CD4-positive, alpha-beta T cell treated with Interleukin-6 at 100 ng/mL for 8 hours (primary cell): Measurements from ENCODE around the gene FMR1.
A peak's percentile ranks its signal among the peaks of the same experiment; 100 is the strongest.

Experiments used
- DNase-seq: peaks from one replicate; pipeline ENCODE4 v3.0.0-alpha.2; 2020; ENCODE audit warnings: mixed read lengths, low spot score

The FMR1 gene

DNA sequence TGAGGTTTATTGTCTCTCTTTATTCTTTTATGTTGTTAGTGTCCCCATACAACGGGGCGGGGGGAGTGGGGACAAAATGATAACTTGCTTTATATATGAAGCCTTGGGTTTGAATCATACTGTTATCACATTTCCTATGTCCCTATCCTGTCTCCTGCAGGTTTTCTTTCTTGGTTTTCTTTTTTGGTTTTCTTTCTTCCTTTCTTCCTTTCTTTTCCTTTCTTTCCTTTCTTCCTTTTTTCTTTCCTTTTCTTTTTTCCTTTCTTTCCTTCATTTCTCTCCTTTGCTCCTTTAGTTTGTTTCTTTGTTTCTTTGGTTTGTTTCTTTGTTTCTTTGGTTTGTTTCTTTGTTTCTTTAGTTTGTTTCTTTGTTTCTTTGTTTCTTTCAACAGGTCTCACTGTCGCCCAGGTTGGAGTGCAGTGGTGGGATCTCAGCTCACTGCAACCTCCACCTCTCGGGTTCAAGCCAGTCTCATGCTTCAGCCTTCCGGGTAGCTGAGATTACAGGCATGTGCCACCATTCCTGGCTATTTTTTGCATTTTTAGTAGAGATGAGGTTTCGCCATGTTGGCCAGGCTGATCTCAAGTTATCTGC, 4.8 kb downstream of the FMR1 start:
- DNase-seq = no peak

DNA sequence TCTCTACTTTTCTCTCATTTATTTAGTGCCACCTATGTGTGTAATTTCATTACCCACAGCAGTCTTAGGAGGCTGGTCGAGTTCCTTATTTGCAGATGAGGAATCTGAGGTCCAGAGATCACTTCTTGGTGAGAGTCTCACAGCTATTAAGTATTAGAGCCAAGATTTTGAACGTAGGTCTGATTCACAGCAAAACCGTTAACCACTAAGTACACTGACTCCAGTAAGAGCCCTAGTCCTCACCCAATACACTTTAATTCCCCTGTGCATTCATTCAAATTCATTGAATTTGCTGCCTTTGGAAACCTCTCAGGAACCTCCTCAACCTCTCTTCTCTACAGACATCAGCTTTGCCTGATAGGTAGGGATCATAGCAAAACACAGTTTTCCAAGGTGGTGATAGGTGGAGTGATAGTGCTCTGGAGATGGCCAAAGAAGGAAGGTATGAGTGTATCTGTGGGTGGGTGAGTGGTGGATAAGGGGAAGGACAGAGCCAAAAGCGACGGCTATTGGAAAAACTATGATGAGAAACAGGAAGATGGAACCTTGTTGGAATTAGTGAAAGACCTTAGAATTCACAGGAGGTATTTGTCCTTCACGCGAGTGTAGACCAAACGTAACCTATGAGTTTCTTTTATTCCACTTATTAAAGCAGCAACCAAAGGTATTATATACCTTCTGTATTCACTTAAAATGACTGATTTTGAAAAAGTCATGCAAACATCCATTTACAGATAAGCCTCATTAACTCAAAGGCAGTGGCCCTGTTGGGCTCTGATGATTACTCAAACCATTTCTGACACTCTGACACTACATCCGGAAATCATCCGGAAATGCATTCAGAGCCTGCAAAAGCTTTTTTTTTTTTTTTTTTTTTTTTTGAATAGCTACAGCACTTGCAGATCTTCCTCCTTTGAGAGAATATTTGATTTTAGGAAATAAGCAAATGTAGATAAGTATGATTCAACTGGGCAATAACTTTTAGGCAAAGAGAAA, 6.3 kb downstream of the FMR1 start:
- peak; percentile 41 for DNase-seq

DNA sequence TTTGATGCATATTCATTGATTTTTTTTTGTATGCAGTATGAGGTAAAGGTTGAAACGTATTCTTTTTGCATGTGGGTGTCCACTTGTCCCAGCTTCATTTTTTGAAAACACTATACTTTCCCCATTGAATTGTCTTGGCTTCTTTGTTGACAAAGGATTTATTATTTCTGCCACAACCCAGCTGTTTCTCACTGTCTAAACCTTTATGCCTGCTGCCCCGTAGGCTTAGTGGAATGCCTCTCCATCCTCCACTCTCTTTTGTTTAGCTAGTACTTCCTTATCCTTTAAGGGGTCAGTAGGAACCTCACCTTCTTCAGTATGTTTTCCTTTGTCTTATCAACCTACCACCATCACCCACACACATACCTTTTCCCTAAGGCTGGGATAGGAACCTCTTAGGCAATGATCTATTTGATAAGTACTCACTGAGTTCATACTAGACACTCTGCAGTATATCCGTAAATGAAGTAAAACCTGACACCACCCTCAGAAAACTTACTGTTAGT, 8.5 kb downstream of the FMR1 start:
- no peak for DNase-seq

DNA sequence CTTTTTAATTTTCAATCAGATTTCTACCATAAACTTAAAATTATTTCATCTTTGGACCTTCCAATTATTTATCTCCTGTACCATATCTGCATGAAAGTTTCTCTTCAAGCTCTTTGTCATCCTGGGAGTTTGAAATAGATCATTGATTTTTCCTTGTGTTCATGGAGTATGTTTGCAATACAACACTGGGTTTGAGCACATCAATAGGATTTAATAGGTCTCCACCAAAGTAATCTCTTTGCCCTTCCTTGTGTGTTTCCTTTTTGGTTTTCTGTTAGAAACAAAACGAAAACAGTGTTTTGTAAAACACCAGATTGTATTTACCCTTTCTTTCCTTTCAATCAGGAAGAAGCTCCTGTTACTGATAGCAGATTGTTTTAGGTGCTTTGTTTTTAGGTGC, 11.9 kb downstream of the FMR1 start:
- DNase-seq = no peak

DNA sequence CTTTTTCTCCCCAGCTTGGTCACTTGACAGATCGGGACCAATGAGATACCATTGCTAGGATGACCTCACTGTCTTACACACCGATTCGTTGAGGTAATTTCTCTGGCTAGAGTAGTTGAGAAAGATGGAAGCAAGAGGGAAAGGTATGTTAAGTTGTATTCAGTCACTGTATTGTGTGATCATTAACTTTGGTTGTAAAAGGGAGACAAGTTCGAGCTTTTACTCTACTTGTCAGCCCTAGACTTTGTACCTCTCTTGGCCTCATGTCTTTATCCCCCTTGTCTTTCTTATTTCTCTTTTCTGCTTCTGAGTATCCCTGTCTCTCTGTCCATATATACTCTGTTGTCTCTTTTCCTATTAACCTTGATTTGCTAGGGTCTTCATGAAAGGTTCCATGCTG, 15.5 kb downstream of the FMR1 start:
- DNase-seq = no peak

DNA sequence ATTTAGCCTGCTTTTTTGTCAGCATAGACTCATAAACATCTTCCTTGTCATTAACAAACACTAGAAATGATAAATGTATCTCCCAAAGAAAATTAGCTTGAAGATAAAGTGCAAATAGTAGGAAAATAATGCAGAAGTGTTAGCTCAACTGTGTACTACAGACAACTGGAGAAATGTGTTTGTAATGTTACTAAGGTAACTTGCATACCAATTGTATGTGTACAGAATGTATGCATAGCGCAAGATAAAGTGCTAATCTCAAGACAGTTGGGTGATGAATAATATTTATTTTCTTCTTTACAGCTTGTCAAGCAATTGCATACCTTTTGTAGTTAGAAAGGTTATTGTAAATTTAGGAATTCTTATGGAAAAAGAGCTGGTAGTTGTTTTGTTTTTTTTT, 22.1 kb downstream of the FMR1 start:
- DNase-seq = no peak

DNA sequence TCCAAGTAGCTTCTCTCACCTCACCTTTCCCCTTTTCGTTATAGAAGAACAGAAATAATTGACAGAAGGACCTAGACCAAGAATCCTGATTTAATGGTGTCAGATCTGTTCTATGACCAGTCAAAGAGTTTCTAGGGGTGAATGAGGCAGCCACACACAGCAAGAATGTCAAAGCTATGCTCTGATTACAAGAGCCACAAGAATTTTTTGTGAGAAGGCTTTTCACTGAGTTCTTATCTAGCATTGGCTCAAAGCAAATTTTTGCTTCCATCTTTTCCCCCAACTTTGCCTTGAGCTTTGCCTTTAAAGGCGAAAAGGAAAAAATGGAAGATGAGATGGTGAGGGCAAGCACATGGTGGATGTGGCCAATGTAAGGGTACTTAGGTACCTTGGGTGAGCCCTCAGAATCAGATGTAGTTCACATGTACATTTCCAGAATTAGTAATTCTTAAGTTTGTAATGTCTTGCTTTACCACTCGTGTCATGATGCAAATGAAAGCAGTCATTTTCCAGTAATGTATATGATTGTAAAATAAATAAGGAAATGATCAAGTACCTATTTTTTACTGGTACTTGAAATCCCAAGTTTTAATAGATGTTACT, 23.5 kb downstream of the FMR1 start:
- DNase-seq = no peak

DNA sequence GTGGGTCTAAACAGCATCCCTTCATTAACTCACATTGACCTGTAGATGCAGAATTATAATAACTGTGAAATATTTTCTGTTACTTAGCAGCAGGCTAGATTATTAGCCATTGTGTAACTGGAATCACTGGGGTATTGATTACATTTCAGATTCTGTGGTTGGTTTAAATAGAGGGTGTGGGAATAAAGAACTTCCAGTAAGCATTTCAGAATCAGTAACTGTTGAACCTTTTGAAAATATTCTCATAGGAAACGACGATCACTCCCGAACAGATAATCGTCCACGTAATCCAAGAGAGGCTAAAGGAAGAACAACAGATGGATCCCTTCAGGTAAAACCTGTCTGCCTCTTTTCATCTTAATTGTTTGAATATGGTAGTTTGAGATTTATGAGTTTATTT, 33.6 kb downstream of the FMR1 start:
- no peak for DNase-seq

DNA sequence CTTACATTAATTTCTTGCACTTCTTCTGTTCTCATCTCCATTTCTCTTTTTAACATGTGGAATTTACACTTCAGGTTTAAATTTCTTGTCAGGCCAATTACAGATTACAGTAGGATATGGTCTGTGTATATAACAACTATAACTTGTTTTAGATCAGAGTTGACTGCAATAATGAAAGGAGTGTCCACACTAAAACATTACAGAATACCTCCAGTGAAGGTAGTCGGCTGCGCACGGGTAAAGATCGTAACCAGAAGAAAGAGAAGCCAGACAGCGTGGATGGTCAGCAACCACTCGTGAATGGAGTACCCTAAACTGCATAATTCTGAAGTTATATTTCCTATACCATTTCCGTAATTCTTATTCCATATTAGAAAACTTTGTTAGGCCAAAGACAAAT, 36.8 kb downstream of the FMR1 start:
- no peak for DNase-seq

DNA sequence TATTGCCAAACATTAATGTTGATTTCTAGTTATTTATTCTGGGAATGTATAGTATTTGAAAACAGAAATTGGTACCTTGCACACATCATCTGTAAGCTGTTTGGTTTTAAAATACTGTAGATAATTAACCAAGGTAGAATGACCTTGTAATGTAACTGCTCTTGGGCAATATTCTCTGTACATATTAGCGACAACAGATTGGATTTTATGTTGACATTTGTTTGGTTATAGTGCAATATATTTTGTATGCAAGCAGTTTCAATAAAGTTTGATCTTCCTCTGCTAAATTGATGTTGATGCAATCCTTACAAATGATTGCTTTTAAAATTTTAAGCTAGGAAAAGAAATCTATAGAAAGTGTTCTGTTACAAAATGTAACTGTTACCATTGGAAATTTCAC, 38.6 kb downstream of the FMR1 start:
- DNase-seq = no peak

DNA sequence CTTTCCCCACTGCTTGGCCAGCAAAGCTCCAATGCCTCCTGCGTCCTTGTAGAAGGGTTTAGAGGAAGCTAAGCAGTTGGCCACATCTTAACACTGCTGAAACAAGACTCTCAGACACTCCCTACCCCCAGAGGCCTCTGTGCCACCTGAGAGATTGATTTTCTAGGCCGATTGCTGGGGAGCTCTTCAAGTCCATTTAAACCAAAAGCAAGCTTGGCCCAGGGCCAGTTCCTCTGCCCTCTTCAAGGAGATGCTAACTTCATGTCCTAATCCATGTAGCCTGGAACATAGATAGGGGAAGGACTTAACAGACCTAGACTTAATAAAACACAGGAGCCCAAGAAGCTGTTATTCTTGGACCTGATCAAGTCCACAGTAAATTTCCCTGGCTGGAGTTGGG, 42.3 kb downstream of the FMR1 start:
- DNase-seq = no peak

DNA sequence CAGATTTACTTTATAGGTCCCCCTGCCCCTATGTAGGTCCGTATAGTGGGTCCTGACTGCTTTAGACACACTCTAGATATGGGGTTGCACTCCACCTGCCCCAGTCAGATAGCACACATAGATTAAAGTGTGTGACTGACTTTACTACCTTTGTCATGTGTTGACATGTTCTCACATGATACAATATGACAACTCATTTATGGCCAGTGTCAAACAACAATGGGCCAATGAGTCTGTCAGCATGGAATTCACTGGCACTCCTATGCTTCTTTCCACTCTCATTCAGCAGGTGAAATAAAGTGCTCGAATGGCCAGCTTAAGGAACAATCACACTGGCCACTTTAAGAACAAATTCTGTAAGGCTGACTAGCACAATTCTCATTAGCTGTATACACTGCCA, 45.6 kb downstream of the FMR1 start:
- DNase-seq = no peak

DNA sequence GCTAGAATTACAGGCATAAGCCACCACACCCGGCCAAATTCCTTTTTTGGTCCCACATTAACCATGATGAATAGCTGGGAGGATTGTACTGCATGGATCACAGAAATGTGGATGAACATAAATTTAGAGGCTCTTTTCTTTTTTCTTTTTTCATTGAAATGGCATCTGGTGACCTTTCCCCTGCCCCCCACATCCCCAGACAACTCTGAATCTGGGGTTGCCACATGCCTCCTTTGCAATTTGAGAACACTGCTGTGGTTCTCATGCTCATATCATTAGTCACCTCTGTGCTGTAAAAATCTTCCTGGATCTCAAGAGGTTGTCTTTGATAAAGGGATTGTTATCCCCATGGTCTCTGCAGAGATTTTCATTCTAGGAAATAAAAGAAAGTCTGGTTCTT, 46.6 kb downstream of the FMR1 start:
- no peak for DNase-seq

DNA sequence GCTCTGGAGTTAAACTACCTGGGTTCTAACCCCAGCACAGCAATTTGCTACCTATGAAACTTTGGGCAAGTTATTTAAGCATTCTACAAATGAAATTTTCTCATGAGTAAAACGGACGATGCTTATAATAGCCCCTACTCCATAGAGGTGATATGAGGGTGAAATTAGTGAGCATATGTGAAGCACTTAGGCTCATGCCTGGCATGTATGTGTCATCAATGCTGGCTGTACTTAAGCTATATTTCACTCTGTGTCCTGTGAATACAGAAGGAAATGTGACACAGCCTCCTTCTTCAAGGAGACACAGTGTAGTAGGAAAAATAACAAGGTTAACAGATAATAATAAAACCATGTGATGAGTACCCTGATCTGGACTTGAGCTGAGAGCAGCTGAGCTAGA, 49.0 kb downstream of the FMR1 start:
- no peak for DNase-seq

DNA sequence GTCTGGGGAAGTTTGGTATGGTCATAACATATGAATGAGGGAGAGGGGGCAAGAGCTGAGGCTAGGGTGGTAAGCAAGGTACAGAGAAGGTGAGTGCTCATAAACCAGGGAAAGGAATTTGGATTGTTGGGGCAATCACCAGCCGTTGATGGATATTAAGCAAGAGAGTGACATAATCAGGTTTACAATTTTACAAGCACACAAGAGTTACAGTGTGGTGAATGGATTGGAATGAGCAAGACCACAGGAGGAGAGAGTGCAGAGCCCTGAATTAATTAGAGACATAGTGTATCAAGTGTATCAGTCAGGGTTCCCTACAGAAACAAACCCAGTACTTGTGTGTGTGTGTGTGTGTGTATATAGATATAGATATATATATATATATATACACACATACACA, 50.8 kb downstream of the FMR1 start:
- no peak for DNase-seq

DNA sequence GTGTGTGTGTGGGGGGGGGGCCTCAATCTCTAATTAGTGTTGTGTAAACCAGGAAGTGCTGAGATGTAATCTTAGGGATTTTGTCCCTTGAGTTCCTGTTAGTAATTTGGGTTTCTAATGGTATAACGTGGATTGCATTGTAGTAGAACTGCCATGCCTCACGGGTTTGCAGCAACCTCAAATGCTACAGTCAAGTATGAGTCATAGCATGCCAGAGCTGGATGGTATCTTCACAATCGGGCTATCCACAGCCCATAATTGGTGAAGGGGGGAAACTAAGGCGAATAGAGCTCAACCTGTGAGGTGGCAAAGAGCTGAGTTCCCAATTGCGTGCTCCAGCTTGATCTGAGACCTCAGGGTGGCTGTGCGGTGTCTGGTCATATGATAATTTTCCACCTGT, 67.2 kb downstream of the FMR1 start:
- no peak for DNase-seq

DNA sequence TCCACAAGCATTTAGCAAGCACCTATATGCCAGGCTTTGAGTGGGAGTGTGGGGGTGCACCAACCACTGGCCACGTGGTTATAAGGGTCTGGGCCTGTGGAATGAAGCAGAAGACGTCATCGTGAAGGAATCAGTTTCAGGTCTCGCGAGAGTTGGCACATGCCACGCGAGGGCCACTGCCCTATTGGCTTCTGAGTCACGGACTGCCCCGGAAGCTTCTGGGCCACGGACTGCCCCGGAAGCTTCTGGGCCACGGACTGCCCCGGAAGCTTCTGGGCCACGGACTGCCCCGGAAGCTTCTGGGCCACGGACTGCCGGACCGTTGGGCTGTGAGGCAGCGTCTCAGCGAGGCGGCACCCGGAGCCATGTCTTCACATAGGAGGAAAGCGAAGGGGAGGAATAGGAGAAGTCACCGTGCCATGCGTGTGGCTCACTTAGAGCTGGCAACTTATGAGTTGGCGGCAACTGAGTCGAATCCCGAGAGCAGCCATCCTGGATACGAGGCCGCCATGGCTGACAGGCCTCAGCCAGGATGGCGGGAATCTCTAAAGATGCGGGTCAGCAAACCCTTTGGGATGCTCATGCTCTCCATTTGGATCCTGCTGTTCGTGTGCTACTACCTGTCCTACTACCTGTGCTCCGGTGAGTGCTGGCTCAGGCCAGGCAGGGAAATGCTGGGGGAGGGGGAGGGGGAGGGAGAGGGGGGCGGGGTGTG, 69.5 kb downstream of the FMR1 start, which contains the start of gene FMR1NB:
FMR1NB (plus strand) TSS at position 300 of the 715 bp plus-strand sequence; CDS start at position 366, 66 bp downstream.
- no peak for DNase-seq
